ENCODE measurements around the gene OGFR. TPM values are rescaled to one million over a fixed set of nuclear protein-coding genes. Genes with fewer than 3 reads are reported as not detected.

Gene OGFR
- total and polyA plus RNA-seq, 2 experiments from 2014 or later: 9.6 to 50.6 TPM

DNA sequence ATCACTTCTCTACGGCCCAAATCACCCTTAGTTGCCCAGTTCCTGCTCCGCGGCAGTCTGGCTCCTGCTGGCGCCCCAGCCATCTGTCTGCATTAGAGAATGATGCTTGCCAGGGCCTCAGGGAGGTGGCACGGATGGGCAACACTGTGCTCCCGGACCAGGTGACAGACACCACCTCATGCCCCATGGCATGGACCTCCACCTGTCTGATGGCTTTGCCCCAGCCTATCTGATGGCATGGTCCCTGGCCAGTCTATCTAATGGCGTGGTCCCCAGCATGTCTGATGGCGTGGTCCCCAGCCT, 27.2 kb upstream of the OGFR start:
- H3K27ac ChIP-seq (ENCODE audit: low read depth): no peak overlapping the region
- H3K79me2 ChIP-seq (replicated peaks; ENCODE audit: insufficient read depth): no peaks in the 10 kb centered on the region
- no peaks in the 10 kb centered on the region for H3K36me3 Mint-ChIP-seq (ENCODE audit: low read depth)
- no peak for TF ChIP-seq CREB1 (CRISPR knock-in tag; IDR thresholded peaks at IDR 0.05; ENCODE audit: low read depth)
- TF ChIP-seq ZNF114 (CRISPR knock-in tag; IDR thresholded peaks at IDR 0.05): no peak
- TF ChIP-seq, protein P1, sequence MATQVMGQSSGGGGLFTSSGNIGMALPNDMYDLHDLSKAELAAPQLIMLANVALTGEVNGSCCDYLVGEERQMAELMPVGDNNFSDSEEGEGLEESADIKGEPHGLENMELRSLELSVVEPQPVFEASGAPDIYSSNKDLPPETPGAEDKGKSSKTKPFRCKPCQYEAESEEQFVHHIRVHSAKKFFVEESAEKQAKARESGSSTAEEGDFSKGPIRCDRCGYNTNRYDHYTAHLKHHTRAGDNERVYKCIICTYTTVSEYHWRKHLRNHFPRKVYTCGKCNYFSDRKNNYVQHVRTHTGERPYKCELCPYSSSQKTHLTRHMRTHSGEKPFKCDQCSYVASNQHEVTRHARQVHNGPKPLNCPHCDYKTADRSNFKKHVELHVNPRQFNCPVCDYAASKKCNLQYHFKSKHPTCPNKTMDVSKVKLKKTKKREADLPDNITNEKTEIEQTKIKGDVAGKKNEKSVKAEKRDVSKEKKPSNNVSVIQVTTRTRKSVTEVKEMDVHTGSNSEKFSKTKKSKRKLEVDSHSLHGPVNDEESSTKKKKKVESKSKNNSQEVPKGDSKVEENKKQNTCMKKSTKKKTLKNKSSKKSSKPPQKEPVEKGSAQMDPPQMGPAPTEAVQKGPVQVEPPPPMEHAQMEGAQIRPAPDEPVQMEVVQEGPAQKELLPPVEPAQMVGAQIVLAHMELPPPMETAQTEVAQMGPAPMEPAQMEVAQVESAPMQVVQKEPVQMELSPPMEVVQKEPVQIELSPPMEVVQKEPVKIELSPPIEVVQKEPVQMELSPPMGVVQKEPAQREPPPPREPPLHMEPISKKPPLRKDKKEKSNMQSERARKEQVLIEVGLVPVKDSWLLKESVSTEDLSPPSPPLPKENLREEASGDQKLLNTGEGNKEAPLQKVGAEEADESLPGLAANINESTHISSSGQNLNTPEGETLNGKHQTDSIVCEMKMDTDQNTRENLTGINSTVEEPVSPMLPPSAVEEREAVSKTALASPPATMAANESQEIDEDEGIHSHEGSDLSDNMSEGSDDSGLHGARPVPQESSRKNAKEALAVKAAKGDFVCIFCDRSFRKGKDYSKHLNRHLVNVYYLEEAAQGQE (IDR thresholded peaks at IDR 0.05; ENCODE audit: unreplicated experiment): no peak
- TF ChIP-seq POLR2AphosphoS5 (IDR thresholded peaks at IDR 0.05; ENCODE audit: low read depth): no peak
- no peak for TF ChIP-seq CTCF (conservative IDR thresholded peaks at IDR 0.05; ENCODE audit: low read depth in 2 of 2)
- no peak for TF ChIP-seq ZNF331 (CRISPR knock-in tag; IDR thresholded peaks at IDR 0.05; ENCODE audit: low read depth)
- TF ChIP-seq EZH2phosphoT487 (IDR thresholded peaks at IDR 0.05; ENCODE audit: unreplicated experiment): no peak
- TF ChIP-seq, protein P2, sequence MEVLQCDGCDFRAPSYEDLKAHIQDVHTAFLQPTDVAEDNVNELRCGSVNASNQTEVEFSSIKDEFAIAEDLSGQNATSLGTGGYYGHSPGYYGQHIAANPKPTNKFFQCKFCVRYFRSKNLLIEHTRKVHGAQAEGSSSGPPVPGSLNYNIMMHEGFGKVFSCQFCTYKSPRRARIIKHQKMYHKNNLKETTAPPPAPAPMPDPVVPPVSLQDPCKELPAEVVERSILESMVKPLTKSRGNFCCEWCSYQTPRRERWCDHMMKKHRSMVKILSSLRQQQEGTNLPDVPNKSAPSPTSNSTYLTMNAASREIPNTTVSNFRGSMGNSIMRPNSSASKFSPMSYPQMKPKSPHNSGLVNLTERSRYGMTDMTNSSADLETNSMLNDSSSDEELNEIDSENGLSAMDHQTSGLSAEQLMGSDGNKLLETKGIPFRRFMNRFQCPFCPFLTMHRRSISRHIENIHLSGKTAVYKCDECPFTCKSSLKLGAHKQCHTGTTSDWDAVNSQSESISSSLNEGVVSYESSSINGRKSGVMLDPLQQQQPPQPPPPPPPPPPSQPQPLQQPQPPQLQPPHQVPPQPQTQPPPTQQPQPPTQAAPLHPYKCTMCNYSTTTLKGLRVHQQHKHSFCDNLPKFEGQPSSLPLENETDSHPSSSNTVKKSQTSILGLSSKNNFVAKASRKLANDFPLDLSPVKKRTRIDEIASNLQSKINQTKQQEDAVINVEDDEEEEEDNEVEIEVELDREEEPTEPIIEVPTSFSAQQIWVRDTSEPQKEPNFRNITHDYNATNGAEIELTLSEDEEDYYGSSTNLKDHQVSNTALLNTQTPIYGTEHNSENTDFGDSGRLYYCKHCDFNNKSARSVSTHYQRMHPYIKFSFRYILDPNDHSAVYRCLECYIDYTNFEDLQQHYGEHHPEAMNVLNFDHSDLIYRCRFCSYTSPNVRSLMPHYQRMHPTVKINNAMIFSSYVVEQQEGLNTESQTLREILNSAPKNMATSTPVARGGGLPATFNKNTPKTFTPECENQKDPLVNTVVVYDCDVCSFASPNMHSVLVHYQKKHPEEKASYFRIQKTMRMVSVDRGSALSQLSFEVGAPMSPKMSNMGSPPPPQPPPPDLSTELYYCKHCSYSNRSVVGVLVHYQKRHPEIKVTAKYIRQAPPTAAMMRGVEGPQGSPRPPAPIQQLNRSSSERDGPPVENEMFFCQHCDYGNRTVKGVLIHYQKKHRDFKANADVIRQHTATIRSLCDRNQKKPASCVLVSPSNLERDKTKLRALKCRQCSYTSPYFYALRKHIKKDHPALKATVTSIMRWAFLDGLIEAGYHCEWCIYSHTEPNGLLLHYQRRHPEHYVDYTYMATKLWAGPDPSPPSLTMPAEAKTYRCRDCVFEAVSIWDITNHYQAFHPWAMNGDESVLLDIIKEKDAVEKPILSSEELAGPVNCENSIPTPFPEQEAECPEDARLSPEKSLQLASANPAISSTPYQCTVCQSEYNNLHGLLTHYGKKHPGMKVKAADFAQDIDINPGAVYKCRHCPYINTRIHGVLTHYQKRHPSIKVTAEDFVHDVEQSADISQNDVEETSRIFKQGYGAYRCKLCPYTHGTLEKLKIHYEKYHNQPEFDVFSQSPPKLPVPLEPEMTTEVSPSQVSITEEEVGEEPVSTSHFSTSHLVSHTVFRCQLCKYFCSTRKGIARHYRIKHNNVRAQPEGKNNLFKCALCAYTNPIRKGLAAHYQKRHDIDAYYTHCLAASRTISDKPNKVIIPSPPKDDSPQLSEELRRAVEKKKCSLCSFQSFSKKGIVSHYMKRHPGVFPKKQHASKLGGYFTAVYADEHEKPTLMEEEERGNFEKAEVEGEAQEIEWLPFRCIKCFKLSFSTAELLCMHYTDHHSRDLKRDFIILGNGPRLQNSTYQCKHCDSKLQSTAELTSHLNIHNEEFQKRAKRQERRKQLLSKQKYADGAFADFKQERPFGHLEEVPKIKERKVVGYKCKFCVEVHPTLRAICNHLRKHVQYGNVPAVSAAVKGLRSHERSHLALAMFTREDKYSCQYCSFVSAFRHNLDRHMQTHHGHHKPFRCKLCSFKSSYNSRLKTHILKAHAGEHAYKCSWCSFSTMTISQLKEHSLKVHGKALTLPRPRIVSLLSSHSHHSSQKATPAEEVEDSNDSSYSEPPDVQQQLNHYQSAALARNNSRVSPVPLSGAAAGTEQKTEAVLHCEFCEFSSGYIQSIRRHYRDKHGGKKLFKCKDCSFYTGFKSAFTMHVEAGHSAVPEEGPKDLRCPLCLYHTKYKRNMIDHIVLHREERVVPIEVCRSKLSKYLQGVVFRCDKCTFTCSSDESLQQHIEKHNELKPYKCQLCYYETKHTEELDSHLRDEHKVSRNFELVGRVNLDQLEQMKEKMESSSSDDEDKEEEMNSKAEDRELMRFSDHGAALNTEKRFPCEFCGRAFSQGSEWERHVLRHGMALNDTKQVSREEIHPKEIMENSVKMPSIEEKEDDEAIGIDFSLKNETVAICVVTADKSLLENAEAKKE (CRISPR knock-in tag; IDR thresholded peaks at IDR 0.05): no peak
- no peak for TF ChIP-seq JUNB (IDR thresholded peaks at IDR 0.05; ENCODE audit: unreplicated experiment)
- TF ChIP-seq NANOG (IDR thresholded peaks at IDR 0.05; ENCODE audit: borderline replicate concordance): no peak
- TF ChIP-seq, protein P3, sequence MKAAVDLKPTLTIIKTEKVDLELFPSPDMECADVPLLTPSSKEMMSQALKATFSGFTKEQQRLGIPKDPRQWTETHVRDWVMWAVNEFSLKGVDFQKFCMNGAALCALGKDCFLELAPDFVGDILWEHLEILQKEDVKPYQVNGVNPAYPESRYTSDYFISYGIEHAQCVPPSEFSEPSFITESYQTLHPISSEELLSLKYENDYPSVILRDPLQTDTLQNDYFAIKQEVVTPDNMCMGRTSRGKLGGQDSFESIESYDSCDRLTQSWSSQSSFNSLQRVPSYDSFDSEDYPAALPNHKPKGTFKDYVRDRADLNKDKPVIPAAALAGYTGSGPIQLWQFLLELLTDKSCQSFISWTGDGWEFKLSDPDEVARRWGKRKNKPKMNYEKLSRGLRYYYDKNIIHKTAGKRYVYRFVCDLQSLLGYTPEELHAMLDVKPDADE (IDR thresholded peaks at IDR 0.05): no peak
- TF ChIP-seq EZH2 (IDR thresholded peaks at IDR 0.05; ENCODE audit: low read depth, unreplicated experiment): no peak
- no peak for TF ChIP-seq STAT1 (IDR thresholded peaks at IDR 0.05; ENCODE audit: unreplicated experiment)
- no peak overlapping the region for H2AFZ ChIP-seq
- no peaks in the 10 kb centered on the region for H3K9me3 Mint-ChIP-seq
- DNase-seq (ENCODE audit: low spot score): no peak
- H3K4me3 ChIP-seq: no peak overlapping the region
- H3K4me1 ChIP-seq (ENCODE audit: insufficient read depth): no peaks in the 10 kb centered on the region; the same call in 1 of the 2 replicates
- no peaks in the 10 kb centered on the region for H4K20me1 ChIP-seq (replicated peaks; ENCODE audit: insufficient read depth)
- no peak overlapping the region for H3K27ac Mint-ChIP-seq
- peaks cover 20% of the 10 kb centered on the region for H3K4me1 Mint-ChIP-seq
- no peaks in the 10 kb centered on the region for H3K9me2 ChIP-seq (ENCODE audit: insufficient read depth)
- no peak for ATAC-seq
- H3K27me3 Mint-ChIP-seq (ENCODE audit: insufficient read depth, low read depth, poor library complexity): peaks cover 6% of the 10 kb centered on the region
- H3F3A ChIP-seq (replicated peaks; ENCODE audit: low read depth): no peaks in the 10 kb centered on the region
- no peaks in the 10 kb centered on the region for H3K36me3 ChIP-seq (ENCODE audit: insufficient read depth)
- H3K4me3 Mint-ChIP-seq: no peak overlapping the region
- no peaks in the 10 kb centered on the region for H3K27me3 ChIP-seq (ENCODE audit: insufficient read depth)
- no peak overlapping the region for H3K4me2 ChIP-seq

Data from GM23338 (cell line).